GM18511 (cell line): ENCODE results near the gene SHISA5.
"Not testable (repeated sequence)": the region's sequence is repeated elsewhere in the genome, so short reads cannot be mapped to it uniquely, and the experiment has no call there.

Source experiments
- ATAC-seq: cut with Tn5 transposase; IDR thresholded peaks from one replicate; pipeline ENCODE4 v1.9.1; 2021; ENCODE audit warnings: mild to moderate bottlenecking, moderate library complexity; ENCODE audit not compliant: unreplicated experiment

Gene SHISA5, protein sequence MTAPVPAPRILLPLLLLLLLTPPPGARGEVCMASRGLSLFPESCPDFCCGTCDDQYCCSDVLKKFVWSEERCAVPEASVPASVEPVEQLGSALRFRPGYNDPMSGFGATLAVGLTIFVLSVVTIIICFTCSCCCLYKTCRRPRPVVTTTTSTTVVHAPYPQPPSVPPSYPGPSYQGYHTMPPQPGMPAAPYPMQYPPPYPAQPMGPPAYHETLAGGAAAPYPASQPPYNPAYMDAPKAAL

GRCh38 chr3:48504051-48504946 is at the start of gene SHISA5:
TSS of gene SHISA5 (minus strand) at chr3:48504174. CDS start at chr3:48504094, 80 bp downstream.
- ATAC-seq: peak; percentile 49

- no peak for ATAC-seq
Observed at GRCh38 chr3:48553361-48553760, 49.4 kb upstream of the SHISA5 start.

GRCh38 chr3:48552111-48552951 is 48.4 kb upstream of the SHISA5 start:
- ATAC-seq: no peak

DNA sequence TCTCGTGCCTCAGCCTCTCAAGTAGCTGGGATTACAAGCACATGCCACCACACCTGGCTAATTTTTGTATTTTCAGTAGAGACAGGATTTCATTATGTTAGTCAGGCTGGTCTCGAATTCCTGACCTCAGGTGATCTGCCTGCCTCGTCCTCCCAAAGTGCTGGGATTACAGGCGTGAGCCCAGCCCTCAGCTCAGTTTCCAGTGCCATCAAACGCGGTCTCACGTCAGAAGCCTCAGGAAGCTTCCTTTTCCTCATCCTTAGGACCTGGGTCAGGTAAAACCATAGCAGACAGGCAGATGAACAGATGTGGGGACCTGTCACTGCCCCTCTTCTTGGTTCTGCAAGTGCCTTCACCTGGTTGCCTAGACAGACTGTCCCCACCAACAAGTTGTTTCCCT is 47.7 kb upstream of the SHISA5 start:
- ATAC-seq: not testable (repeated sequence)

GRCh38 chr3:48548729-48549705 is 45.0 kb upstream of the SHISA5 start:
- ATAC-seq: no peak

DNA sequence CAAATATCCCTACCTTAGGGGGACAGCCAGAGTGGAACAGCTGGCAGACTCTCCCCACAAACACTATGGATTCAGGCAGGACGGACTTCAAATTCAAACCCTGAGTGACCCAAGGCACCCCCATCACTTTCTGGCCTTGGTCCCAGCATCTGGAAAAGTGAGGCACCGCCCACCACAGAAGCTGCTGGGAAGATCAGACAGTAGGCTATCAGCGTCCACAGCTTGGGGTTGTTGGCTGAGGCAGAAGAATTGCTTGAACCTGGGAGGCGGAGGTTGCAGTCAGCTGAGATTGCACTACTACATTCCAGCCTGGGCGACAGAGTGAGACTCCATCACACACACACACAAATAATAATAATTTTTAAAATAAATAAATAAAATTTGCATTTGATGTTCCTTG is 44.2 kb upstream of the SHISA5 start:
- no peak for ATAC-seq

DNA sequence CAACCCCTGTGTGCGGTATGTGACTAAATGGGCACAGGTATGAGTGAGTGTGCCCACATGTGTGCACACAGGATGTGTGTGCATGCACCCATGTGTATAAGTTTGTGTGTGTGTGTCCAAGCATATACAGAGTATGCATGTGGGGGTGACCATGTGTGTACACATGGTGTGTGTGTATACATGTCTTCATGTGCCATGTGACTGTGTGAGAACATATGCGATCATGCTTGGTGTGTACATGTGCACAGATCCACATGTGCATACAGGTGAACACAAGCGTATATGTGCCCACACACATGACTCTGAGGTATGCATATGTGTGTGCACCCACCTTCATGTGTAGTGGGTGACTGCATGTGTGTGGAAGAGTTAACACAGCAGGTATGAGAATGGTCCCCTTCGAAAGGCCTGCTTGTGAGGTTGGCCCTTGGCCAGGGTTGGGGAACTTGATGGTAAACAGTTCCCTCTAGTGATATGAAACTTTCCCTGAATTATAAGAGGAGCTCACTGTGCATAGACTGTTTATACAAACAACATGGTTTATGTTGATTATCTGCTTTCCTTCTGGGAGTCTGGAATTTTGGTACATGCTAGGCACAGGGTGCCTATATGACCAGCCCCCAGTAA is 42.3 kb upstream of the SHISA5 start:
- ATAC-seq: no peak

DNA sequence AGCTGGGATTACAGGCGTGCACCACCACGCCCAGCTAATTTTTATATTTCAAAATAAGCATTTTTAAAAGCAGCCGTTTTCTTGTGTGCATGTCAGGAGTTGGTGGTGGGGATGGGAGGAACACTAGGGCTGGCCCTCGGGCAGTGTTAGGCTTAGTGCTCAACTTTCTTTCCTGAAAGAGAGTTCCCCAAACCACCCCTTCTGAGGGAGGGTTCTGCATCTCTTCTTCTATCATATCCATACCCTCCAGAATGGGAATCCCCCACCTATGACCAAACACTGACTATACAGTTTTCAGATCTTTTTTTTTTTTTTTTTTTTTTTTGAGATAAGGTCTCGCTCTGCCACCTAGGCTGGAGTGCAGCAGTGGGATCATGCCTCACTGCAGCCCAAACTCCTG is 40.2 kb upstream of the SHISA5 start:
- no peak for ATAC-seq

DNA sequence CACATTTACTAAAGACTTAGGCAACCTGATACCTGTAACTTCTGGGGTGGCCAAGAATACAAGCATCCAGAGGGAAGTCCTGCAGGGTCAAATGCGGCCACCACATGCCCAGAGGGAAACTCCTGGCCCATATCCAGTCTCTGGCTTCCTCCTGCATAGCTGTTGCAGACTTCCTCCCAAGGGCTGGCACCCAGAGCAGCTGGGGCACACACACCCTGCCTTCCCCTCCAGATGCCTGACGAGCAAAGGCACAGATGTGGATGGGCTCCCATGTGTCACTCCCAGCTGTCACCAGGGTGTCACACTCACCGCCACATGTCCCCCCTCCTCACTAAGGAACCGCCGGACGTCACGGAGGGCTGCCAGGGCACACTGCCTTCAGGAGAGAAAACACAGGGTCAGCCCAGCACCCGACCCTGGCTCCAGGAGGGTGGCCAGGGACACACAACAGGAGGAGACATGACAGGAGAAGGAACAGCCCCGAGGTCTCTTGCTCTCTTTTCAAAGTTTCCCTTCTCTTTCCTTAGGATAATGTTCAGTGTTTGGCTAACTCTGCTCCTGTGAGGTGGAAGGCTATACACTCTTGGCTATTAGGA is 39.4 kb upstream of the SHISA5 start:
- ATAC-seq: no peak

DNA sequence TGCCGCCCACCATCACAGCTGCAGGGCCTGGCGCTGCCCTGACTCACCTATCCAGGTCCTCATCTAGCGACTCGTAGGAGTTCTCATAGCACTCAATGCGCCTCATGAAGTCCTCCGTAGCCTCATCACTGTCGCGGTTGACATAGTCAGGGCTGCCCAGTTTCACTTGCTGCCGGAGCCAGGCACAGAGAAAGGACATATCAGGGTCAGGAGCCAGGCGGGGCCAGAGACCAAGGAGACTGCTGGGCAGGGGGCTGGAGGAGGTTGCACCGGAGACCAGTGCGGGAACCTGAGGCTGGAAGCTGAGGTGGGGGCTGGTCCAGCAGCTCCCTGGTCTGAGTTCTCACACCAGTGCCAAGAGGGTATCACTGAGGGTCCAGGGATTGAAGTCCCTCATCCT is 34.5 kb upstream of the SHISA5 start:
- no peak for ATAC-seq

DNA sequence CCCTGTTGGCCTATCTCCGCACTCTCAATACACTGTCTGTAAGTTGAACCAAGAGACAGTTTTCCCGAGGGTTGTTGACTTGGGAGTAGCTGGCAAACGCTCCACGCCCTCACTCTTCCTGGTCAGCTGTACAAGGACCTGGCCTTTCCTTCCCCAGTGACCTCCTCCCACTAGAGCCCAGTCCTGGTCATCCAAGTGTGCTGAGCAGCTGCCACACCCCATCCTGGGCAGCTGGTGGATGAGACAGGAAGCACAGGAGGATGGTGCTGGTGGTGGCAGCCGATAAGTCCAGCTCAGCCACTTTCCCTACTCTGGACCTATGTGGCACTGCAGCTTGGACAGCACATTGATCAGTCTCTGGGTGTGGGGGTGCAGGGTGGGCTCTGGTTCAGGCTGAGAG is 32.8 kb upstream of the SHISA5 start:
- ATAC-seq: no peak

DNA sequence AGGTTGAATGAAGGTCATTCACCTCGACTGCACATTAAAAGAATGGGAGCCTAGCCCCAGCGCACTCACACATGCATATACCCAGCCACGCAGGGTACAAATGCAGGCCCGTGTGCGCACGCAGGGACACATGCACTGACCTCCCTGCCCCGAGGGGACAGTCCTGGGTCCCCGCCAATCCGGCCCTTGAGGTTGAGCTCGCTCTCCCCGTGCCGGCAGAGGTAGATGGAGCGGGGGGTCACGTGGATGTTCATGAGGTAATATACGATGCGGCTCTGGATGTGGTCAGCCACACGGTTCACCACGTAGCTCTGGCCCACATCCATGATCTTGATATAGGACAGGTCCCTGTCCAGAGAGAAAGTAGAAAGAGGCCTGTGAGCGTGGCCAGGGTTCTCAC is 32.1 kb upstream of the SHISA5 start:
- ATAC-seq: no peak

DNA sequence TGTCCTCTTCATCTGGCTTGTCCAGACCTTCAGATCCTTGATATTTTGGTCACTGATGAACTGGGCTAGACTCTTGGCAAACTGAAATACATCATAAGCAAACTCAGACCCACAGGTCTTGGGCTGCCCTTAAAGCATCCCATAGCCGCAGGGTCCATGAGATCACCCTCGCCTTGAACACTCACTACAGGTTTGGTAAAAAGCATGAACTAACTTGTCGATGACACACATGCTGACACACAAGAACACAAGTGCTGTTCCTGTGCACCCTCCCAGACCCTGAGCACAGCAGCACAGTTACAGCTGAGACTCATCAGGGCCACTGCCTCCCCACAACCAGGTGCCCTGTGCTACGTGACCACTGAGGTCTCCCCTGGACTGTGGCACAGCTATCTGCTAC is 31.6 kb upstream of the SHISA5 start:
- ATAC-seq: no peak

- no peak for ATAC-seq
Observed at GRCh38 chr3:48532977-48533337, 29.0 kb upstream of the SHISA5 start.

GRCh38 chr3:48532271-48532976 is 28.4 kb upstream of the SHISA5 start:
- ATAC-seq: no peak

DNA sequence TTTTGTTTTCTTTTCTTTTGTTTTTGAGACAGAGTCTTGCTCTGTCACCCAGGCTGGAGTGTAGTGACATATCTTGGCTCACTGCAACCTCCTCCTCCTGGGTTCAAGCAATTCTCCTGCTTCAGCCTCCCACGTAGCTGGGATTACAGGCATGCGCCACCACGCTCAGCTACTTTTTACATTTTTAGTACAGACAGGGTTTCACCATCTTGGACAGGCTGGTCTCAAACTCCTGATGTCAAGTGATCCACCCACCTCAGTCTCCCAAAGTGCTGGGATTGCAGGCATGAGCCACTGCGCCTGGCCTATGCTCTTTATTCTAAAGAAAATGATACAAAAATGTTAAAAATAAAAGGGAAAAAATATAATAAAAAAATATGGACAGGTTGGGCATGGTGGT is 26.7 kb upstream of the SHISA5 start:
- ATAC-seq: not testable (repeated sequence)

DNA sequence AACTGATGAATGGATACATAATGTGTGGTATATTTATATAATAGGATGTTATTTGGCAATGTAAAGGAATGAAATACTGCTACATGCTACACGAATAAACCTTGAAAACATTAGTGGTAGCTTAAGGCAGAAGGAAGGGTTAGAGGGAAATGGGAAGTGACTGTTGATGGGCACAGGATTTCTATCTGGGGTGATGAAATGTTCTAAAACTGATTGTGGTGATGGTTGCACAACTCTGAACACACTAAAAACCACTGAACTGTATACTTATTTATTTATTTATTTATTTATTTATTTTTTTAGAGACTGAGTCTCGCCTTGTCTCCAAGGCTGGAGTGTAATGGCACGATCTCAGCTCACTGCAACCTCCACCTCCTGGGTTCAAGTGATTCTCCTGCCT is 24.8 kb upstream of the SHISA5 start:
- ATAC-seq: no peak

DNA sequence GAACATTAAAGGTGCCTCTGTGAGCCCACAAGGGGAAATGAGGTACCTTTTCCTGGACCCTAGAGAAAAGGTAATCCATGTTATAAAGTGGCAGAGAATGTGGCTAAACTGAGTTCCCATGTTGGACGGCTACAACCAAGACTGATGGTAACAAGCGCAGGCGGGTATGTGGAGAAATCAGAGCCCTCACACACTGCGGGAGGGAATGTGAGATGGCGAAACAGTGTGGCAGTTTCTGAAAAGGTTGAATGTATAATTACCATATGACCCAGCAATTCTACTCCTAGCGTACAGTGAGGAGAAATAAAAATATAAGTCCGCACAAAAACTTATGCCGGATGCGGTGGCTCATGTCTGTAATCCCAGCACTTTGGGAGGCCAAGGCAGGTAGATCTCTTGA is 24.1 kb upstream of the SHISA5 start:
- no peak for ATAC-seq

DNA sequence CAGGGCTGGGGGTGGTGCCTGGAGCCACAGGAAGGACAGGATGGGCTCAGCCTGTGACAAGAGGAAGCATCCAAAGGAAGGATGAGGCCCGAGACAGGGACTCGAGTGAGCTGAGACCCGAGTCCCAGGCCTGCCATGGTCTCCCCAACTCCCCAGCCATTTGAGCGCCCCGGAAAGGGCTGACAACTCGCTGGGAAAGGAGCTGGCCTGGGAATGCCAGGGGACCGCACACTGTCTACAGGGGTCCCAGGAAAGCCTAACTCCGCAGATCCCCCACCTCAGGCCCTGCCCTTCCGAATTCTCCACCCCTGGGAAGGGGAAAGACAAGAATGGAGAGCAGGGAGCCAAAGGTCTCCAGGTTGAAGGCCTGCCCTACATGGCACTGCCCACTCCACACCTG is 21.0 kb upstream of the SHISA5 start:
- no peak for ATAC-seq
